SK-N-SH (cell line): Measurements from ENCODE around the gene ASTN2. TPM values are rescaled to one million over a fixed set of nuclear protein-coding genes. Genes with fewer than 3 reads are reported as not detected.

Source experiments
- CTCF ChIA-PET: fragments of 300-600, 350-600 bp; formaldehyde crosslinking; extraction: SDS; loops from one replicate; lab custom pipeline; 2021; lab: Yijun Ruan, JAX
- POLR2A ChIA-PET: fragments of 350-600 bp; sonication (Branson Sonifier 250); formaldehyde crosslinking; extraction: SDS; loops from one replicate; lab custom pipeline; 2020; ENCODE audit warnings: antibody characterized with exemption, inconsistent platforms; lab: Yijun Ruan, JAX
- DNase-seq: peaks from one replicate; pipeline ENCODE4 v3.0.0; 2012
- H2AFZ ChIP-seq: fragments of 200-600 bp; sonication (generic); 2 replicates; pipeline ENCODE4 v1.8.1; 2016; ENCODE audit warnings: antibody characterized with exemption, mild to moderate bottlenecking, low read depth
- H3F3A ChIP-seq: fragments of 200-600 bp; sonication (generic); replicated peaks from 2 replicates; pipeline ENCODE3; 2016; ENCODE audit warnings: antibody characterized with exemption, mild to moderate bottlenecking; ENCODE audit not compliant: insufficient read depth
- H3K27ac ChIP-seq, 2 experiments: fragments of 200-500 bp in 1 of 2; fragments of 200-600 bp in 1 of 2; sonication (Bioruptor generic) in 1 of 2; sonication (generic), shearing (Covaris generic) in 1 of 2; 2 replicates each; pipeline versions ENCODE4 v1.5.1 to v1.6.1; 2014 to 2016; ENCODE audit warnings: low read depth in 2 of 2, inconsistent platforms in 1 of 2, low read length in 1 of 2, mild to moderate bottlenecking in 1 of 2, mixed read lengths in 1 of 2
- H3K27me3 ChIP-seq: fragments of 200-600 bp; sonication (generic), shearing (Covaris generic); 2 replicates; pipeline ENCODE4 v1.6.1; 2016; ENCODE audit warnings: mixed run types; ENCODE audit not compliant: insufficient read depth
- H3K36me3 ChIP-seq, 2 experiments: fragments of 200-500 bp in 1 of 2; fragments of 200-600 bp in 1 of 2; sonication (Bioruptor generic) in 1 of 2; sonication (generic) in 1 of 2; replicated peaks in 1 of 2; 2 replicates each; pipeline versions ENCODE3 to v1.5.1; 2014 to 2016; ENCODE audit warnings: low read length in 1 of 2, mild to moderate bottlenecking in 1 of 2; ENCODE audit not compliant: insufficient read depth in 2 of 2, control insufficient read depth in 1 of 2
- H3K4me1 ChIP-seq, 2 experiments: fragments of 200-500 bp in 1 of 2; fragments of 200-600 bp in 1 of 2; sonication (Bioruptor generic) in 1 of 2; sonication (generic), shearing (Covaris generic) in 1 of 2; 2 replicates each; pipeline versions ENCODE4 v1.5.1 to v1.6.1; 2014 to 2016; ENCODE audit warnings: low read depth in 1 of 2, low read length in 1 of 2, mixed run types in 1 of 2; ENCODE audit not compliant: insufficient read depth in 2 of 2, control insufficient read depth in 1 of 2
- H3K4me2 ChIP-seq: fragments of 200-600 bp; sonication (generic), shearing (Covaris generic); 2 replicates; pipeline ENCODE4 v1.6.1; 2017; ENCODE audit warnings: mixed run types
- H3K4me3 ChIP-seq, 2 experiments: fragments of 200-500 bp in 1 of 2; fragments of 200-600 bp in 1 of 2; sonication (Bioruptor generic) in 1 of 2; sonication (generic), shearing (Covaris generic) in 1 of 2; 2 replicates each; pipeline versions ENCODE4 v1.5.1 to v1.8.1; 2014 to 2016; ENCODE audit warnings: low read depth in 2 of 2, inconsistent platforms in 1 of 2, low read length in 1 of 2, mild to moderate bottlenecking in 1 of 2, mixed read lengths in 1 of 2, moderate library complexity in 1 of 2
- H3K79me2 ChIP-seq: fragments of 200-600 bp; sonication (generic); 2 replicates; pipeline ENCODE4 v1.8.1; 2017; ENCODE audit warnings: mild to moderate bottlenecking; ENCODE audit not compliant: insufficient read depth
- H3K9ac ChIP-seq: fragments of 200-600 bp; sonication (generic); 2 replicates; pipeline ENCODE4 v1.6.1; 2017; ENCODE audit warnings: mixed run types
- H3K9me2 ChIP-seq: fragments of 200-600 bp; sonication (generic); 2 replicates; pipeline ENCODE4 v1.6.1; 2017; ENCODE audit warnings: mixed run types
- H3K9me3 ChIP-seq: fragments of 200-600 bp; sonication (generic); 2 replicates; pipeline ENCODE4 v1.6.1; 2017; ENCODE audit warnings: mixed run types, mild to moderate bottlenecking, moderate library complexity
- H4K20me1 ChIP-seq: fragments of 200-600 bp; sonication (generic); 2 replicates; pipeline ENCODE4 v1.6.1; 2017; ENCODE audit warnings: mild to moderate bottlenecking, mixed run types; ENCODE audit not compliant: insufficient read depth
- CTCF ChIP-seq: fragments of 200-600 bp; sonication (generic); IDR thresholded peaks from 2 replicates; pipeline ENCODE4 v1.6.1; 2017; ENCODE audit warnings: antibody characterized with exemption, mild to moderate bottlenecking, moderate library complexity
- ELF1 ChIP-seq: IDR thresholded peaks from 2 replicates; pipeline ENCODE4 v1.4.0; 2012
- EP300 ChIP-seq, 2 experiments: IDR thresholded peaks; 2 replicates each; pipeline versions ENCODE4 v1.4.0 to v1.6.1; 2012; ENCODE audit warnings: borderline replicate concordance in 1 of 2, low read depth in 1 of 2, low read length in 1 of 2
- FOSL2 ChIP-seq: IDR thresholded peaks from 2 replicates; pipeline ENCODE4 v1.4.0; 2012; ENCODE audit warnings: low read depth, mild to moderate bottlenecking, moderate library complexity, borderline replicate concordance
- FOXJ3 ChIP-seq: sonication (generic); formaldehyde crosslinking; IDR thresholded peaks from 2 replicates; pipeline ENCODE4 v1.5.1; 2020; ENCODE audit warnings: mild to moderate bottlenecking, missing genetic modification reagents
- IRF3 ChIP-seq: fragments of 150-350 bp; IDR thresholded peaks from 2 replicates; pipeline ENCODE4 v1.6.1; 2016; ENCODE audit warnings: mild to moderate bottlenecking, low read depth, low read length
- JUND ChIP-seq: IDR thresholded peaks from 2 replicates; pipeline ENCODE4 v1.4.0; 2012
- MAX ChIP-seq: IDR thresholded peaks from 2 replicates; pipeline ENCODE4 v1.4.0; 2012; ENCODE audit warnings: low read depth
- MEF2A ChIP-seq: IDR thresholded peaks from 2 replicates; pipeline ENCODE4 v1.4.0; 2012; ENCODE audit warnings: low read depth, borderline replicate concordance
- MXI1 ChIP-seq: IDR thresholded peaks from 2 replicates; pipeline ENCODE4 v1.6.1; 2012; ENCODE audit warnings: mild to moderate bottlenecking, low read depth, low read length, improper control_type of control experiment
- NFIC ChIP-seq: IDR thresholded peaks from 2 replicates; pipeline ENCODE4 v1.4.0; 2012; ENCODE audit warnings: borderline replicate concordance
- RAD21 ChIP-seq: IDR thresholded peaks from 2 replicates; pipeline ENCODE4 v1.6.1; 2012; ENCODE audit warnings: mild to moderate bottlenecking, low read length
- RCOR1 ChIP-seq: fragments of 150-350 bp; IDR thresholded peaks from 2 replicates; pipeline ENCODE4 v1.6.1; 2017; ENCODE audit warnings: antibody characterized with exemption, low read length
- RFX5 ChIP-seq: IDR thresholded peaks from 2 replicates; pipeline ENCODE4 v1.6.1; 2012; ENCODE audit warnings: mild to moderate bottlenecking, improper control_type of control experiment, low read length
- RXRA ChIP-seq: IDR thresholded peaks from 2 replicates; pipeline ENCODE4 v1.4.0; 2012; ENCODE audit warnings: low read depth, mild to moderate bottlenecking, borderline replicate concordance
- SIN3A ChIP-seq: IDR thresholded peaks from 2 replicates; pipeline ENCODE4 v1.6.1; 2012; ENCODE audit warnings: low read depth, mild to moderate bottlenecking, low read length, moderate library complexity, borderline replicate concordance
- TAF1 ChIP-seq: IDR thresholded peaks from 2 replicates; pipeline ENCODE4 v1.6.1; 2012; ENCODE audit warnings: low read depth, mild to moderate bottlenecking, low read length, moderate library complexity, borderline replicate concordance
- TCF12 ChIP-seq: IDR thresholded peaks from 2 replicates; pipeline ENCODE4 v1.4.0; 2012
- TEAD4 ChIP-seq: IDR thresholded peaks from 2 replicates; pipeline ENCODE4 v1.4.0; 2012; ENCODE audit warnings: mild to moderate bottlenecking, borderline replicate concordance; ENCODE audit not compliant: insufficient read depth
- USF1 ChIP-seq: IDR thresholded peaks from 2 replicates; pipeline ENCODE4 v1.4.0; 2012; ENCODE audit warnings: low read depth, borderline replicate concordance
- YY1 ChIP-seq: IDR thresholded peaks from 2 replicates; pipeline ENCODE4 v1.4.0; 2012; ENCODE audit warnings: low read depth, mild to moderate bottlenecking
- WGBS: methylation state at CpG from one replicate; pipeline ENCODE4 v1.1.6; 2017; ENCODE audit warnings: low lambda C conversion rate; 5-methylcytosine and 5-hydroxymethylcytosine counted together
- polyA plus RNA-seq, 3 experiments: library from polyadenylated mRNA; depleted of rRNA; stranded (reverse); fragments of >200 nt; gene quantifications; 2 replicates each; pipeline ENCODE4 v1.2.3, GENCODE V29; 2012

The ASTN2 gene
- polyA plus RNA-seq, 1 of the 3 experiments (the other 2 are of a cell fraction), result 6.6 TPM

GRCh38 chr9:116701940-116702642 is 712.8 kb downstream of the ASTN2 start:
- no peak overlapping the region for H3K4me3 ChIP-seq
- no peak overlapping the region for H2AFZ ChIP-seq
- no peaks in the 10 kb centered on the region for H3K27me3 ChIP-seq
- ChIA-PET POLR2A (no interaction called here), CTCF (interaction anchor here (0.9 kb wide), 1 partner anchor 19 kb away, joined by 3 read pairs; no protein-coding TSS in a partner anchor)
- no peaks in the 10 kb centered on the region for H3K9me2 ChIP-seq
- no peaks in the 10 kb centered on the region for H3F3A ChIP-seq
- no peaks in the 10 kb centered on the region for H3K9me3 ChIP-seq
- no peak for DNase-seq
- H3K79me2 ChIP-seq, result peaks cover 30% of the 10 kb centered on the region; the same call in 1 of the 2 replicates
- no peak overlapping the region for H3K9ac ChIP-seq
- peaks cover 12% of the 10 kb centered on the region; the same call in 1 of the 2 replicates for H4K20me1 ChIP-seq
- WGBS, result 72% methylated on average over 2 of the region's 2 CpGs
- peaks cover 37 to 59% of the 10 kb centered on the region in 2 experiments for H3K36me3 ChIP-seq
- no peak overlapping the region for H3K4me2 ChIP-seq
- H3K4me1 ChIP-seq, result no peaks in the 10 kb centered on the region; a peak in 2 of 4 replicates
- no peak for TF ChIP-seq USF1
- TF ChIP-seq SIN3A, result no peak
- TF ChIP-seq MAX, result no peak
- no peak for TF ChIP-seq TAF1
- TF ChIP-seq NFIC, result no peak
- TF ChIP-seq RXRA, result no peak
- TF ChIP-seq TEAD4, result no peak
- no peak for TF ChIP-seq CTCF
- no peak for TF ChIP-seq YY1
- no peak overlapping the region for H3K27ac ChIP-seq

- H3K9me3 ChIP-seq, result no peaks in the 10 kb centered on the region
- H3F3A ChIP-seq, result no peaks in the 10 kb centered on the region
- H3K27ac ChIP-seq, result no peak overlapping the region; a peak in 1 of 4 replicates
- peaks cover 37 to 63% of the 10 kb centered on the region in 2 experiments for H3K36me3 ChIP-seq
- no peak overlapping the region for H3K9ac ChIP-seq
- peaks cover 0 to 5% of the 10 kb centered on the region in 2 experiments; a peak in 2 of 4 replicates for H3K4me1 ChIP-seq
- H3K9me2 ChIP-seq, result no peaks in the 10 kb centered on the region
- H3K79me2 ChIP-seq, result peaks cover 39% of the 10 kb centered on the region; the same call in 1 of the 2 replicates
- H3K4me3 ChIP-seq, result no peak overlapping the region
- 85% methylated on average over 2 of the region's 2 CpGs for whole genome bisulfite sequencing
- ChIA-PET POLR2A (no interaction called here), CTCF (interaction anchor here (0.9 kb wide), 1 partner anchor 20 kb away, joined by 3 read pairs; no protein-coding TSS in a partner anchor)
- no peak overlapping the region for H2AFZ ChIP-seq
- peaks cover 19% of the 10 kb centered on the region for H4K20me1 ChIP-seq
- no peak for DNase-seq
- no peak overlapping the region for H3K4me2 ChIP-seq
- H3K27me3 ChIP-seq, result no peaks in the 10 kb centered on the region
- no peak for TF ChIP-seq FOXJ3 (CRISPR knock-in tag)
- no peak for TF ChIP-seq TCF12
- no peak for TF ChIP-seq FOSL2
- TF ChIP-seq MEF2A, result no peak
- TF ChIP-seq YY1, result no peak
- TF ChIP-seq JUND, result no peak
- TF ChIP-seq RFX5, result no peak
- no peak for TF ChIP-seq RCOR1
- TF ChIP-seq IRF3, result no peak
- TF ChIP-seq EP300 (IDR thresholded peaks at IDR 0.05; ENCODE audit: borderline replicate concordance in 1 of 2, low read depth in 1 of 2, low read length in 1 of 2), result no peak
- TF ChIP-seq ELF1, result no peak
- no peak for TF ChIP-seq USF1
- TF ChIP-seq SIN3A, result no peak
- TF ChIP-seq RXRA, result no peak
- TF ChIP-seq RAD21, result no peak
- no peak for TF ChIP-seq MXI1
Observed at GRCh38 chr9:116700882-116701865, 713.7 kb downstream of the ASTN2 start.
